ENCODE measurements around the gene CSPG5. TPM values are rescaled to one million over a fixed set of nuclear protein-coding genes. Genes with fewer than 3 reads are reported as not detected.

CSPG5 gene
- total RNA-seq, 1 donor: 0.43 TPM

- DNase-seq (ENCODE audit: low read depth): peak; percentile 4
- no peak overlapping the region for H3K4me3 ChIP-seq (ENCODE audit: low read depth, low read length)
- TF ChIP-seq CTCF (IDR thresholded peaks at IDR 0.05; ENCODE audit: insufficient read depth, low read depth, low read length): no peak
Measured at GRCh38 chr3:47515864-47516319, 62.8 kb downstream of the CSPG5 start.

- no peak for TF ChIP-seq CTCF (IDR thresholded peaks at IDR 0.05; ENCODE audit: insufficient read depth, low read depth, low read length)
- no peak for DNase-seq (ENCODE audit: low read depth)
- no peak overlapping the region for H3K4me3 ChIP-seq (ENCODE audit: low read depth, low read length)
Measured at GRCh38 chr3:47515100-47515499, 63.6 kb downstream of the CSPG5 start.

GRCh38 chr3:47513125-47513929 is 65.3 kb downstream of the CSPG5 start, which contains the start of gene ELP6:
Gene ELP6, minus strand, starts transcription at chr3:47513712. Its CDS starts 122 bp downstream, at chr3:47513590.
- peak; percentile 56 for TF ChIP-seq CTCF (IDR thresholded peaks at IDR 0.05; ENCODE audit: insufficient read depth, low read depth, low read length)
- DNase-seq (ENCODE audit: low read depth): peak; percentile 96
- H3K4me3 ChIP-seq (ENCODE audit: low read depth, low read length): peak within 1 kb of the TSS; percentile 93

- peak; percentile 35 for DNase-seq (ENCODE audit: low read depth)
- H3K4me3 ChIP-seq (ENCODE audit: low read depth, low read length): peak overlapping the region; percentile 93
- no peak for TF ChIP-seq CTCF (IDR thresholded peaks at IDR 0.05; ENCODE audit: insufficient read depth, low read depth, low read length)
Measured at GRCh38 chr3:47512416-47513124, 66.1 kb downstream of the CSPG5 start.

Small RNA genes lying within 50 kb of the gene (small RNA-seq; reads per million reads assigned to genes)
- gene RN7SL870P: not detected

Other genes starting within 250 kb of the CSPG5 start
- gene PTPN23, start 197.8 kb downstream of the CSPG5 start, total RNA-seq: 20.7 and 25.4 TPM in 2 replicates
- 50.3 and 66.5 TPM in 2 replicates for gene SCAP, start 102.9 kb downstream of the CSPG5 start, total RNA-seq
- gene ELP6, start 65.2 kb downstream of the CSPG5 start, total RNA-seq: 30.6 and 39.3 TPM in 2 replicates
- 44.9 and 45.1 TPM in 2 replicates for gene SMARCC1, start 203.0 kb upstream of the CSPG5 start, total RNA-seq
- gene DHX30, start 224.3 kb upstream of the CSPG5 start, total RNA-seq: 69.9 and 77.7 TPM in 2 replicates

Measured in fibroblast of villous mesenchyme (primary cell).